Measurements from ENCODE around the gene COX4I1.

The COX4I1 gene

GRCh38 chr16:85840801-85841200 is 41.3 kb downstream of the COX4I1 start:
- no peak for DNase-seq (ENCODE audit: low spot score)

- no peak for DNase-seq (ENCODE audit: low spot score)
Observed at GRCh38 chr16:85842435-85842834, 42.9 kb downstream of the COX4I1 start.

- DNase-seq (ENCODE audit: low spot score) = no peak
Observed at GRCh38 chr16:85842848-85843247, 43.4 kb downstream of the COX4I1 start.

- DNase-seq (ENCODE audit: low spot score) = no peak
Observed at GRCh38 chr16:85843471-85844168, 44.1 kb downstream of the COX4I1 start.

- DNase-seq (ENCODE audit: low spot score) = no peak
Observed at GRCh38 chr16:85844169-85844481, 44.6 kb downstream of the COX4I1 start.

- DNase-seq (ENCODE audit: low spot score) = no peak
Observed at GRCh38 chr16:85844786-85845185, 45.3 kb downstream of the COX4I1 start.

GRCh38 chr16:85845266-85845665 is 45.8 kb downstream of the COX4I1 start:
- no peak for DNase-seq (ENCODE audit: low spot score)

- DNase-seq (ENCODE audit: low spot score) = no peak
Observed at GRCh38 chr16:85846461-85846860, 47.0 kb downstream of the COX4I1 start.

GRCh38 chr16:85847036-85847435 is 47.5 kb downstream of the COX4I1 start:
- DNase-seq (ENCODE audit: low spot score) = no peak

GRCh38 chr16:85847681-85848601 is 48.4 kb downstream of the COX4I1 start:
- DNase-seq (ENCODE audit: low spot score) = no peak

- no peak for DNase-seq (ENCODE audit: low spot score)
Observed at GRCh38 chr16:85848986-85849385, 49.5 kb downstream of the COX4I1 start.

GRCh38 chr16:85849388-85849787 is 49.9 kb downstream of the COX4I1 start:
- DNase-seq (ENCODE audit: low spot score) = no peak

GRCh38 chr16:85850344-85850880 is 50.9 kb downstream of the COX4I1 start:
- DNase-seq (ENCODE audit: low spot score) = no peak

GRCh38 chr16:85851034-85851785 is 51.7 kb downstream of the COX4I1 start:
- no peak for DNase-seq (ENCODE audit: low spot score)

- no peak for DNase-seq (ENCODE audit: low spot score)
Observed at GRCh38 chr16:85853547-85854545, 54.4 kb downstream of the COX4I1 start.

- no peak for DNase-seq (ENCODE audit: low spot score)
Observed at GRCh38 chr16:85854935-85855334, 55.4 kb downstream of the COX4I1 start.

- no peak for DNase-seq (ENCODE audit: low spot score)
Observed at GRCh38 chr16:85856079-85856478, 56.6 kb downstream of the COX4I1 start.

- DNase-seq (ENCODE audit: low spot score) = no peak
Observed at GRCh38 chr16:85856585-85856984, 57.1 kb downstream of the COX4I1 start.

Data from hematopoietic multipotent progenitor cell treated with erythropoietin and hydrocortisone succinate and interleukin-3 and kit ligand, for 17 days (in vitro differentiated cells).